Stimulated activated CD8-positive, alpha-beta memory T cell treated with anti-CD3 and anti-CD28 coated beads, Interleukin-7, amount 100 ng/mL, for 48 hours (primary cell): Measurements from ENCODE around the gene SLC30A7.
A peak's percentile ranks its signal among the peaks of the same experiment; 100 is the strongest.
"Not testable (repeated sequence)": the region's sequence is repeated elsewhere in the genome, so short reads cannot be mapped to it uniquely, and the experiment has no call there.

Experiments
- DNase-seq, 2 donors: peaks; one replicate each; pipeline ENCODE4 v3.0.0-alpha.2; 2020; ENCODE audit warnings: low read depth in 1 of 2; ENCODE audit errors: extremely low read depth in 1 of 2

SLC30A7 gene

GRCh38 chr1:100895540-100896480, at the start of gene SLC30A7:
Gene SLC30A7 (plus strand): TSS chr1:100896090. CDS start chr1:100896263, 173 bp downstream.
- DNase-seq = peak; percentile 92 to 94

- DNase-seq = no peak
Measured at GRCh38 chr1:100847361-100848082, 48.4 kb upstream of the SLC30A7 start.

- DNase-seq = no peak
Measured at GRCh38 chr1:100851726-100852125, 44.2 kb upstream of the SLC30A7 start.

GRCh38 chr1:100852976-100853375, 42.9 kb upstream of the SLC30A7 start:
- DNase-seq = no peak

- not testable (repeated sequence) for DNase-seq
Measured at GRCh38 chr1:100855116-100855515, 40.8 kb upstream of the SLC30A7 start.

GRCh38 chr1:100860397-100860991, 35.4 kb upstream of the SLC30A7 start:
- DNase-seq = no peak

GRCh38 chr1:100861379-100861778, 34.5 kb upstream of the SLC30A7 start:
- DNase-seq = no peak

- no peak for DNase-seq
Measured at GRCh38 chr1:100862591-100862990, 33.3 kb upstream of the SLC30A7 start.

- DNase-seq = no peak
Measured at GRCh38 chr1:100866041-100866900, 29.6 kb upstream of the SLC30A7 start.

- DNase-seq = no peak
Measured at GRCh38 chr1:100866901-100867206, 29.0 kb upstream of the SLC30A7 start.

GRCh38 chr1:100868364-100868995, 27.4 kb upstream of the SLC30A7 start:
- no peak for DNase-seq

GRCh38 chr1:100869996-100870395, 25.9 kb upstream of the SLC30A7 start:
- DNase-seq = no peak

- DNase-seq = no peak
Measured at GRCh38 chr1:100874433-100874832, 21.5 kb upstream of the SLC30A7 start.

GRCh38 chr1:100875228-100875627, 20.7 kb upstream of the SLC30A7 start:
- DNase-seq = no peak

GRCh38 chr1:100876291-100876690, 19.6 kb upstream of the SLC30A7 start:
- no peak for DNase-seq

GRCh38 chr1:100879422-100879821, 16.5 kb upstream of the SLC30A7 start:
- DNase-seq = no peak

GRCh38 chr1:100881687-100882086, 14.2 kb upstream of the SLC30A7 start:
- no peak for DNase-seq

- no peak for DNase-seq
Measured at GRCh38 chr1:100882698-100883097, 13.2 kb upstream of the SLC30A7 start.

GRCh38 chr1:100883963-100884362, 11.9 kb upstream of the SLC30A7 start:
- DNase-seq = no peak

GRCh38 chr1:100889007-100889406, 6.9 kb upstream of the SLC30A7 start:
- DNase-seq = not testable (repeated sequence)
